Measurements from ENCODE around the gene ASXL1.
A peak's percentile ranks its signal among the peaks of the same experiment; 100 is the strongest.

Gene ASXL1

GRCh38 chr20:32330555-32330897 lies 27.6 kb upstream of the ASXL1 start:
- TF ChIP-seq CTCF (conservative IDR thresholded peaks at IDR 0.05), result no peak
- peak overlapping the region; percentile 72 for H3K27ac ChIP-seq

- TF ChIP-seq CTCF (conservative IDR thresholded peaks at IDR 0.05), result no peak
- no peak overlapping the region for H3K27ac ChIP-seq
Measured at GRCh38 chr20:32332614-32333013, 25.5 kb upstream of the ASXL1 start.

GRCh38 chr20:32333181-32333987 lies 24.7 kb upstream of the ASXL1 start:
- TF ChIP-seq CTCF (conservative IDR thresholded peaks at IDR 0.05), result no peak
- H3K27ac ChIP-seq, result no peak overlapping the region

GRCh38 chr20:32333988-32334885 lies 23.9 kb upstream of the ASXL1 start:
- no peak for TF ChIP-seq CTCF (conservative IDR thresholded peaks at IDR 0.05)
- no peak overlapping the region for H3K27ac ChIP-seq

DNA sequence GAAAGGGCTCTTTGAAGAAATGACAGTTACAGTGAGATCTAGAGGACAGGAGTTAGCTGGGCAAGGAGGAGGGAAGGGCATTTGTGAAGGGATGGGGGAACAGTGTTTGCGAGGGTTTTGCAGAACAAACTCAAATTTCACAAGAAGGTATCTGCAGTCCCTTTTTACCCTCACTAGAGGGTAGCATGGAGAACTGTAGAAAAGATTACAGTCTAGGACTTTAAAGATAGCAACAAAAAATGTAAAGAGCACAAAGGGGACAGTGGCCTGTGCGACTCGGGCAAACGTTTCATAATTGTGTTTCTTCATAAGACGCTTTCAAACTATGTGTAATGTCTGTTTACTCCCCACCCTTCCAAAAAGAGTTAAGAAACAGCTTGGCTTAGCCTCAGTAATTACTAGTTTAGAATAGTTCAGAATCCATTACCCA lies 21.2 kb upstream of the ASXL1 start:
- no peak overlapping the region; the same call in 1 of the 2 replicates for H3K27ac ChIP-seq
- peak; percentile 83 for TF ChIP-seq CTCF (conservative IDR thresholded peaks at IDR 0.05)

DNA sequence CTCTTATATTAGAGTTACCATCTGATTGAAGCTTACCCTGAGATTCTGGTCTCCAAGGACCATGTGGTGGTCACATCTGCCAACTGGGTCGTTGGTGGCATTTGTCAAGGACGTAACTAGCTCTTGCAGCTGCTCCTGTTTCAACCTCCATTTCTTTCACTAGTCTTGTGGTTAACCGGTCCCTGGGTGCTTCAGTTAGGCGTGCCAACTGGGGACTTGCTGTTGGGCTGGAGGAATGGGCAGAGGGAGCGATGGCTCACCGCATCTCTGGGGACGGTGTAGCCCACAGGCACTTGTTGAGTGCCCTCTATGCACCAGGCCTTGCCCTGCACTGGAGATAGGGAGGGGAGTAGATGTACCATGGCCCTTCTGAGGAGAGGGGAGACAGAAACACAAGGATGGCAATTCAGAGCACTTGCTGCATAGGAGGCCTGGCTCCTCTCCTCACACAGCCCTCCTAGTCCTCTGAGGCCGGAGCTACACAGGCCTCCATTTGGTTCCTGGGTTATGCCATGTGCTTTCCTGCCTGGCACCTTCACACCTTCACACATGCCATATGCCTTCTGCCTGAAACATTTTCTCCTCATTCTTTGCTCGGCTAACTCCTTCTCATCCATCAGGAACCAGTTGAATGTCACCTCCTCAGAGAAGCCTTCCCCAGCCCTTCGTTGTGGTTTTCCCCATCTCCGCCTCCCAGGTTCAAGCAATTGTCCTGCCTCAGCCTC lies 20.0 kb upstream of the ASXL1 start:
- TF ChIP-seq CTCF (conservative IDR thresholded peaks at IDR 0.05), result no peak
- H3K27ac ChIP-seq, result no peak overlapping the region

DNA sequence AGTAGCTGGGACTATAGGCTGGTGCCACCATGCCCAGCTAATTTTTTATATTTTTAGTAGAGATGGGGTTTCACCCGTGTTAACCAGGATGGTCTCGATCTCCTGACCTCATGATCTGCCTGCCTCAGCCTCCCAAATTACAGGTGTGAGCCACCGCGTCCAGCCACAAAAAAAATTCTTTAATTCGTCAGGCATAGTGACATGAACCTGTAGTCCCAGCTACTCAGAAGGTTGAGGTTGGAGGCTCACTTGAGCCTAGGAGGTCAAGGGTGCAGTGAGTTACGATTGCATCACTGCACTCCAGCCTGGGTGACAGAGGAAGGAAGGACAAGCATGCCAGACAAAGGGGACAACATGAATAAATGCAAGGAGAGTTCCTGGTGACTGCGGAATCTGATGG lies 19.5 kb upstream of the ASXL1 start:
- H3K27ac ChIP-seq, result no peak overlapping the region
- TF ChIP-seq CTCF (conservative IDR thresholded peaks at IDR 0.05), result no peak

All from VCaP (cell line).